ENCODE results near the gene SRSF10.

DNA sequence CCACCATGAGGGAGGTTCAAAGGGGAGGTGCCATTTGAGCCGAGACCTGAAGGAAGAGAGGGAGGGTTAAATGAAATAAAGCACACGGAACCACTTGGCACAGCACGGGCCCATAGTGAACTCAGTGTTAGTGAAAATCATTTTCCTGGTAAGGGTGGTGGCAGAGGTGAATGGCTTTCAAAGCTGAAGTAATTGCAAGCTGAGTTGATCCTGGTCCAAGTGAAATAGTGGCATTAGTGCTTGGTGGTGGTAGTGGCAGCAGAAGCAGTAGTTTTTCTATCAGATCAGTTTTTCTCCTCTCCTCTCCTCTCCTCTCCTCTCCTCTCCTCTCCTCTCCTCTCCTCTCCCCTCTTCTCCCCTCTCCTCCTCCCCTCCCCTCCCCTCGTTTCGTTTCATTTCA lies 30.5 kb upstream of the SRSF10 start:
- TF ChIP-seq, protein P1, sequence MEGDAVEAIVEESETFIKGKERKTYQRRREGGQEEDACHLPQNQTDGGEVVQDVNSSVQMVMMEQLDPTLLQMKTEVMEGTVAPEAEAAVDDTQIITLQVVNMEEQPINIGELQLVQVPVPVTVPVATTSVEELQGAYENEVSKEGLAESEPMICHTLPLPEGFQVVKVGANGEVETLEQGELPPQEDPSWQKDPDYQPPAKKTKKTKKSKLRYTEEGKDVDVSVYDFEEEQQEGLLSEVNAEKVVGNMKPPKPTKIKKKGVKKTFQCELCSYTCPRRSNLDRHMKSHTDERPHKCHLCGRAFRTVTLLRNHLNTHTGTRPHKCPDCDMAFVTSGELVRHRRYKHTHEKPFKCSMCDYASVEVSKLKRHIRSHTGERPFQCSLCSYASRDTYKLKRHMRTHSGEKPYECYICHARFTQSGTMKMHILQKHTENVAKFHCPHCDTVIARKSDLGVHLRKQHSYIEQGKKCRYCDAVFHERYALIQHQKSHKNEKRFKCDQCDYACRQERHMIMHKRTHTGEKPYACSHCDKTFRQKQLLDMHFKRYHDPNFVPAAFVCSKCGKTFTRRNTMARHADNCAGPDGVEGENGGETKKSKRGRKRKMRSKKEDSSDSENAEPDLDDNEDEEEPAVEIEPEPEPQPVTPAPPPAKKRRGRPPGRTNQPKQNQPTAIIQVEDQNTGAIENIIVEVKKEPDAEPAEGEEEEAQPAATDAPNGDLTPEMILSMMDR (IDR thresholded peaks at IDR 0.05; ENCODE audit: insufficient read depth, low read length), result no peak
- TF ChIP-seq, protein P2, sequence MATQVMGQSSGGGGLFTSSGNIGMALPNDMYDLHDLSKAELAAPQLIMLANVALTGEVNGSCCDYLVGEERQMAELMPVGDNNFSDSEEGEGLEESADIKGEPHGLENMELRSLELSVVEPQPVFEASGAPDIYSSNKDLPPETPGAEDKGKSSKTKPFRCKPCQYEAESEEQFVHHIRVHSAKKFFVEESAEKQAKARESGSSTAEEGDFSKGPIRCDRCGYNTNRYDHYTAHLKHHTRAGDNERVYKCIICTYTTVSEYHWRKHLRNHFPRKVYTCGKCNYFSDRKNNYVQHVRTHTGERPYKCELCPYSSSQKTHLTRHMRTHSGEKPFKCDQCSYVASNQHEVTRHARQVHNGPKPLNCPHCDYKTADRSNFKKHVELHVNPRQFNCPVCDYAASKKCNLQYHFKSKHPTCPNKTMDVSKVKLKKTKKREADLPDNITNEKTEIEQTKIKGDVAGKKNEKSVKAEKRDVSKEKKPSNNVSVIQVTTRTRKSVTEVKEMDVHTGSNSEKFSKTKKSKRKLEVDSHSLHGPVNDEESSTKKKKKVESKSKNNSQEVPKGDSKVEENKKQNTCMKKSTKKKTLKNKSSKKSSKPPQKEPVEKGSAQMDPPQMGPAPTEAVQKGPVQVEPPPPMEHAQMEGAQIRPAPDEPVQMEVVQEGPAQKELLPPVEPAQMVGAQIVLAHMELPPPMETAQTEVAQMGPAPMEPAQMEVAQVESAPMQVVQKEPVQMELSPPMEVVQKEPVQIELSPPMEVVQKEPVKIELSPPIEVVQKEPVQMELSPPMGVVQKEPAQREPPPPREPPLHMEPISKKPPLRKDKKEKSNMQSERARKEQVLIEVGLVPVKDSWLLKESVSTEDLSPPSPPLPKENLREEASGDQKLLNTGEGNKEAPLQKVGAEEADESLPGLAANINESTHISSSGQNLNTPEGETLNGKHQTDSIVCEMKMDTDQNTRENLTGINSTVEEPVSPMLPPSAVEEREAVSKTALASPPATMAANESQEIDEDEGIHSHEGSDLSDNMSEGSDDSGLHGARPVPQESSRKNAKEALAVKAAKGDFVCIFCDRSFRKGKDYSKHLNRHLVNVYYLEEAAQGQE (IDR thresholded peaks at IDR 0.05; ENCODE audit: insufficient replicate concordance, low read depth), result no peak
- no peak for TF ChIP-seq GABPA (IDR thresholded peaks at IDR 0.05; ENCODE audit: low read depth)
